Panc1 (cell line): Measurements from ENCODE around the gene BMF. TPM values are rescaled to one million over a fixed set of nuclear protein-coding genes. Genes with fewer than 3 reads are reported as not detected.

ENCODE experiments used
- ATAC-seq: fragments of 200-7000 bp; cut with Tn5 transposase; 2 replicates; pipeline ENCODE4 v1.9.1; 2020; ENCODE audit warnings: mild to moderate bottlenecking, moderate library complexity
- BruUV-seq: library from RNA; stranded (reverse); fragments of 400-500 nt; replicated peaks from 2 replicates; lab custom pipeline; 2021; lab: Mats Ljungman, UMichigan
- CTCF ChIA-PET: fragments of 300-600 bp; sonication (Branson Sonifier 250); formaldehyde crosslinking; loops from one replicate; lab custom pipeline; 2022; ENCODE audit warnings: antibody characterized with exemption; lab: Charles Lee
- POLR2A ChIA-PET: fragments of 300-600 bp; sonication (Branson Sonifier 250); formaldehyde crosslinking; loops from one replicate; lab custom pipeline; 2022; ENCODE audit warnings: antibody characterized with exemption; lab: Charles Lee
- DNase-seq: peaks from one replicate; pipeline ENCODE4 v3.0.0-alpha.2; 2010; ENCODE audit warnings: low read depth, low spot score
- H3K27ac ChIP-seq: 2 replicates; pipeline ENCODE4 v1.5.1; 2011; ENCODE audit warnings: mild to moderate bottlenecking, low read length, inconsistent platforms
- H3K27me3 ChIP-seq: fragments of 200-500 bp; sonication (Bioruptor generic); 2 replicates; pipeline ENCODE4 v1.6.0; 2014; ENCODE audit warnings: low read length, inconsistent platforms; ENCODE audit not compliant: control insufficient read depth, insufficient read depth
- H3K36me3 ChIP-seq: fragments of 200-500 bp; sonication (Bioruptor generic); 2 replicates; pipeline ENCODE4 v1.5.1; 2014; ENCODE audit warnings: inconsistent platforms, mild to moderate bottlenecking, low read length, moderate library complexity; ENCODE audit not compliant: control insufficient read depth, insufficient read depth
- H3K4me1 ChIP-seq: 2 replicates; pipeline ENCODE4 v1.5.1; 2011; ENCODE audit warnings: inconsistent platforms, mild to moderate bottlenecking, low read length, moderate library complexity; ENCODE audit not compliant: control insufficient read depth, insufficient read depth
- H3K4me3 ChIP-seq, 2 experiments: 2 replicates each; pipeline ENCODE4 v1.5.1; 2011 to 2012; ENCODE audit warnings: low read depth in 2 of 2, low read length in 2 of 2, mild to moderate bottlenecking in 2 of 2, inconsistent platforms in 1 of 2, moderate library complexity in 1 of 2
- H3K9me3 ChIP-seq: fragments of 200-500 bp; sonication (Bioruptor generic); 2 replicates; pipeline ENCODE4 v1.5.1; 2014; ENCODE audit warnings: low read depth, mild to moderate bottlenecking, inconsistent platforms, low read length, moderate library complexity; ENCODE audit not compliant: control insufficient read depth, insufficient read depth
- CTCF ChIP-seq: fragments of 450-650 bp; IDR thresholded peaks from 2 replicates; pipeline ENCODE4 v1.5.1; 2017; ENCODE audit warnings: mild to moderate bottlenecking
- POLR2AphosphoS5 ChIP-seq: IDR thresholded peaks from 2 replicates; pipeline ENCODE4 v1.6.1; 2012; ENCODE audit warnings: mild to moderate bottlenecking, low read depth, low read length, moderate library complexity
- REST ChIP-seq, 2 experiments: IDR thresholded peaks; 2 replicates each; pipeline ENCODE4 v1.6.1; 2011 to 2012; ENCODE audit warnings: low read depth in 2 of 2, control low read depth in 1 of 2, low read length in 1 of 2, mild to moderate bottlenecking in 1 of 2, moderate library complexity in 1 of 2; ENCODE audit not compliant: insufficient read depth in 1 of 2
- SIN3A ChIP-seq: IDR thresholded peaks from 2 replicates; pipeline ENCODE4 v1.6.1; 2012; ENCODE audit warnings: low read depth, mild to moderate bottlenecking, low read length, moderate library complexity, borderline replicate concordance; ENCODE audit not compliant: insufficient read depth
- TCF7L2 ChIP-seq: IDR thresholded peaks from 2 replicates; pipeline ENCODE4 v1.6.1; 2011; ENCODE audit warnings: mild to moderate bottlenecking, low read depth, low read length, inconsistent platforms
- in situ Hi-C: cut with HindIII; loops from 2 replicates; pipeline ENCODE4 v1.10.0; 2016; ENCODE audit warnings: low sequenced_read_pairs, low pct_unique_long_range_greater_than_20kb
- intact Hi-C: fragments of 100-400 bp; cut with micrococcal nuclease; formaldehyde crosslinking; loops from one replicate; pipeline ENCODE4 v1.10.0; 2022; ENCODE audit not compliant: unreplicated experiment
- total RNA-seq: library from RNA; stranded (reverse); gene quantifications from one replicate; pipeline ENCODE4 v1.2.1, GENCODE V29; 2021; ENCODE audit not compliant: unreplicated experiment

The BMF gene
- total RNA-seq, 1 experiment from 2014 or later: 7.8 TPM

- Histone ChIP-seq H3K4me3 (no peak overlapping the region), H3K9me3 (no peaks in the 10 kb centered on the region), H3K27me3 (no peaks in the 10 kb centered on the region), H3K27ac (peak overlapping the region; percentile 52; the same call in 1 of the 2 replicates), H3K36me3 (no peaks in the 10 kb centered on the region), H3K4me1 (peaks cover 21% of the 10 kb centered on the region)
- no TSS peak for BruUV-seq
- TF ChIP-seq POLR2AphosphoS5: no peak
- no peak for TF ChIP-seq SIN3A
- no peak for TF ChIP-seq REST (IDR thresholded peaks at IDR 0.05; ENCODE audit: insufficient read depth in 1 of 2, low read depth in 2 of 2, low read length in 1 of 2)
- TF ChIP-seq TCF7L2: no peak
- TF ChIP-seq CTCF: no peak
- ChIA-PET POLR2A (interaction anchor here (0.6 kb wide), 1 partner anchor 176 kb away, joined by 6 read pairs; no protein-coding TSS in a partner anchor), CTCF (interaction anchor here (0.5 kb wide), 1 partner anchor 116 kb away, joined by 10 read pairs; no protein-coding TSS in a partner anchor)
- intact Hi-C loops: no loop called here
- DNase-seq: no peak
- no peak for ATAC-seq
- in situ Hi-C loops: no loop called here
These were observed 54.7 kb downstream of the BMF start for GRCh38 chr15:40053831-40054604.

- DNase-seq (no peak), ATAC-seq (no peak)
- CTCF ChIA-PET: interaction anchor here (0.6 to 0.9 kb wide), 2 partner anchors 51 to 83 kb away, joined by 3 to 4 read pairs; no protein-coding TSS in a partner anchor
- intact Hi-C loops: no loop called here
- H3K4me3 ChIP-seq: no peak overlapping the region
- POLR2A ChIA-PET: no interaction called here
- TF ChIP-seq POLR2AphosphoS5 (no peak), SIN3A (no peak), CTCF (peak; percentile 42; the same call in 1 of the 2 replicates), TCF7L2 (no peak), REST (IDR thresholded peaks at IDR 0.05; ENCODE audit: insufficient read depth in 1 of 2, low read depth in 2 of 2, low read length in 1 of 2) (no peak)
- no peaks in the 10 kb centered on the region for H3K9me3 ChIP-seq
- no peaks in the 10 kb centered on the region for H3K27me3 ChIP-seq
- BruUV-seq: no TSS peak
- H3K36me3 ChIP-seq: no peaks in the 10 kb centered on the region
- peak overlapping the region; percentile 35; the same call in 1 of the 2 replicates for H3K27ac ChIP-seq
- in situ Hi-C loops: no loop called here
- H3K4me1 ChIP-seq: peaks cover 21% of the 10 kb centered on the region
These were observed 55.4 kb downstream of the BMF start for GRCh38 chr15:40053079-40053830.
